Neuronal stem cell (in vitro differentiated cells): ENCODE measurements around the gene SULF2.

ENCODE experiments used
- DNase-seq: peaks from one replicate; pipeline ENCODE4 v3.0.0-alpha.2; 2013; ENCODE audit warnings: low spot score
- H2AFZ ChIP-seq: one replicate; pipeline ENCODE4 v1.6.1; 2013; ENCODE audit warnings: mild to moderate bottlenecking, low read length, inconsistent platforms
- H2AK5ac ChIP-seq: 2 replicates; pipeline ENCODE4 v1.6.1; 2013; ENCODE audit warnings: low read depth, mild to moderate bottlenecking, inconsistent platforms, low read length, moderate library complexity, mixed read lengths
- H2BK120ac ChIP-seq: 2 replicates; pipeline ENCODE4 v1.6.1; 2013; ENCODE audit warnings: low read depth, mild to moderate bottlenecking, inconsistent platforms, low read length, moderate library complexity, mixed read lengths
- H2BK12ac ChIP-seq: one replicate; pipeline ENCODE4 v1.6.1; 2013; ENCODE audit warnings: low read length, inconsistent platforms
- H2BK15ac ChIP-seq: 2 replicates; pipeline ENCODE4 v1.6.1; 2013; ENCODE audit warnings: mild to moderate bottlenecking, low read length, inconsistent platforms, mixed read lengths
- H2BK5ac ChIP-seq: one replicate; pipeline ENCODE4 v1.6.1; 2013; ENCODE audit warnings: inconsistent platforms, mild to moderate bottlenecking, low read length, moderate library complexity
- H3K14ac ChIP-seq: one replicate; pipeline ENCODE4 v1.6.1; 2013; ENCODE audit warnings: low read length, inconsistent platforms
- H3K18ac ChIP-seq: 2 replicates; pipeline ENCODE4 v1.6.1; 2013; ENCODE audit warnings: low read length, inconsistent platforms
- H3K23ac ChIP-seq: 2 replicates; pipeline ENCODE4 v1.6.1; 2013; ENCODE audit warnings: low read depth, mild to moderate bottlenecking, mixed read lengths, low read length, inconsistent platforms; ENCODE audit not compliant: poor library complexity
- H3K27ac ChIP-seq: replicated peaks from 3 replicates; pipeline ENCODE4 v1.5.1; 2013; ENCODE audit warnings: low read length, inconsistent platforms
- H3K27me3 ChIP-seq, 3 experiments: 2 replicates each; pipeline ENCODE4 v1.6.1; 2013; ENCODE audit warnings: low read length in 3 of 3, mild to moderate bottlenecking in 2 of 3, inconsistent platforms in 1 of 3, low read depth in 1 of 3, mixed read lengths in 1 of 3, moderate library complexity in 1 of 3; ENCODE audit not compliant: control insufficient read depth in 3 of 3, insufficient read depth in 3 of 3
- H3K36me3 ChIP-seq, 2 donors: replicated peaks in 1 of 2; 2 replicates each; pipeline ENCODE4 v1.6.1; 2013; ENCODE audit warnings: low read length in 2 of 2; ENCODE audit not compliant: control insufficient read depth in 2 of 2, insufficient read depth in 2 of 2
- H3K4ac ChIP-seq: 2 replicates; pipeline ENCODE4 v1.6.1; 2013; ENCODE audit warnings: inconsistent platforms, mild to moderate bottlenecking, low read length, moderate library complexity
- H3K4me1 ChIP-seq, 2 donors: 1 replicate in 1 of 2; 2 replicates in 1 of 2; pipeline ENCODE4 v1.6.1; 2013; ENCODE audit warnings: low read length in 2 of 2, low read depth in 1 of 2; ENCODE audit not compliant: control insufficient read depth in 2 of 2, insufficient read depth in 1 of 2
- H3K4me2 ChIP-seq: one replicate; pipeline ENCODE4 v1.6.1; 2013; ENCODE audit warnings: mild to moderate bottlenecking, low read length, inconsistent platforms; ENCODE audit not compliant: insufficient read depth, poor library complexity, severe bottlenecking
- H3K4me3 ChIP-seq, 2 donors: 2 replicates each; pipeline ENCODE4 v1.5.1; 2013; ENCODE audit warnings: low read length in 2 of 2, mild to moderate bottlenecking in 2 of 2, inconsistent platforms in 1 of 2, moderate library complexity in 1 of 2
- H3K79me1 ChIP-seq: one replicate; pipeline ENCODE4 v1.6.1; 2013; ENCODE audit warnings: low read depth, mild to moderate bottlenecking, inconsistent platforms, low read length, moderate library complexity
- H3K9ac ChIP-seq: one replicate; pipeline ENCODE4 v1.6.1; 2013; ENCODE audit warnings: mild to moderate bottlenecking, low read depth, low read length, inconsistent platforms; ENCODE audit not compliant: poor library complexity
- H3K9me3 ChIP-seq, 2 donors: replicated peaks in 1 of 2; 2 replicates each; pipeline versions ENCODE3 to v1.6.1; 2013; ENCODE audit warnings: low read length in 2 of 2, mild to moderate bottlenecking in 2 of 2, inconsistent platforms in 1 of 2, low read depth in 1 of 2, mixed read lengths in 1 of 2, moderate library complexity in 1 of 2; ENCODE audit not compliant: control insufficient read depth in 2 of 2, insufficient read depth in 1 of 2
- H4K8ac ChIP-seq: one replicate; pipeline ENCODE4 v1.6.1; 2013; ENCODE audit warnings: low read depth, mild to moderate bottlenecking, inconsistent platforms, low read length, moderate library complexity
- H4K91ac ChIP-seq: one replicate; pipeline ENCODE4 v1.6.1; 2013; ENCODE audit warnings: low read length, low read depth, mild to moderate bottlenecking, inconsistent platforms; ENCODE audit not compliant: poor library complexity
- WGBS, 2 donors: extraction: QIAGEN DNeasy Blood & Tissue Kit; methylation state at CpG; one replicate each; pipeline ENCODE4 v1.1.7; 2013; ENCODE audit warnings: missing lambda C conversion rate in 2 of 2, mixed read lengths in 1 of 2; ENCODE audit not compliant: insufficient read length in 2 of 2, insufficient replicate concordance in 1 of 2; ENCODE audit errors: extremely low coverage in 2 of 2; 5-methylcytosine and 5-hydroxymethylcytosine counted together

Gene SULF2

GRCh38 chr20:47647994-47648393 is 137.3 kb downstream of the SULF2 start:
- WGBS, 2 donors: no CpG with 5 or more reads among the region's 7 CpGs
- H2AFZ ChIP-seq: no peak overlapping the region
- DNase-seq: no peak

GRCh38 chr20:47645632-47646031 is 139.6 kb downstream of the SULF2 start:
- Histone ChIP-seq H2BK15ac (no peak overlapping the region), H2BK5ac (no peak overlapping the region), H4K91ac (no peak overlapping the region), H3K4me3 (no peak overlapping the region), H3K4me1 (no peaks in the 10 kb centered on the region), H3K4me2 (no peak overlapping the region), H3K23ac (no peak overlapping the region), H3K79me1 (no peaks in the 10 kb centered on the region), H4K8ac (no peak overlapping the region), H3K27me3 (no peaks in the 10 kb centered on the region), H2BK12ac (no peak overlapping the region), H2AK5ac (no peak overlapping the region), H3K14ac (no peak overlapping the region), H2AFZ (no peak overlapping the region), H3K18ac (no peak overlapping the region), H3K36me3 (peaks cover 12 to 94% of the 10 kb centered on the region in 2 donors), H3K4ac (no peak overlapping the region), H3K27ac (no peak overlapping the region), H2BK120ac (no peak overlapping the region), H3K9me3 (peaks cover 0 to 5% of the 10 kb centered on the region in 2 donors), H3K9ac (no peak overlapping the region)
- no CpG with 5 or more reads among the region's 2 CpGs for WGBS, 2 donors
- DNase-seq: no peak

More at GRCh38 chr20:47647994-47648393, 137.3 kb downstream of the SULF2 start:
- H2AK5ac ChIP-seq: no peak overlapping the region
- H3K9me3 ChIP-seq: peaks cover 0 to 5% of the 10 kb centered on the region in 2 donors
- no peak overlapping the region for H2BK5ac ChIP-seq
- no peak overlapping the region for H3K27ac ChIP-seq
- no peak overlapping the region for H4K8ac ChIP-seq
- no peak overlapping the region for H2BK12ac ChIP-seq
- H3K9ac ChIP-seq: no peak overlapping the region
- H3K23ac ChIP-seq: no peak overlapping the region
- H3K4ac ChIP-seq: no peak overlapping the region
- no peak overlapping the region for H4K91ac ChIP-seq
- no peak overlapping the region for H2BK120ac ChIP-seq
- H3K14ac ChIP-seq: no peak overlapping the region
- H3K18ac ChIP-seq: no peak overlapping the region
- H3K27me3 ChIP-seq: no peaks in the 10 kb centered on the region
- H3K4me3 ChIP-seq: no peak overlapping the region
- no peak overlapping the region for H3K4me2 ChIP-seq
- H2BK15ac ChIP-seq: no peak overlapping the region
- no peaks in the 10 kb centered on the region for H3K79me1 ChIP-seq
- H3K36me3 ChIP-seq: peaks cover 14 to 95% of the 10 kb centered on the region in 2 donors
- H3K4me1 ChIP-seq: peaks cover 0 to 3% of the 10 kb centered on the region in 2 donors

GRCh38 chr20:47642624-47643023 is 142.7 kb downstream of the SULF2 start:
- DNase-seq: no peak
- H3K4me2 ChIP-seq: no peak overlapping the region
- H2BK15ac ChIP-seq: no peak overlapping the region
- peaks cover 0 to 5% of the 10 kb centered on the region in 2 donors for H3K9me3 ChIP-seq
- H3K4ac ChIP-seq: no peak overlapping the region
- H3K36me3 ChIP-seq: peaks cover 16 to 94% of the 10 kb centered on the region in 2 donors
- no peak overlapping the region for H3K18ac ChIP-seq
- H3K4me1 ChIP-seq: no peaks in the 10 kb centered on the region
- no peak overlapping the region for H2AK5ac ChIP-seq
- H3K4me3 ChIP-seq: no peak overlapping the region
- WGBS, 2 donors: no CpG with 5 or more reads among the region's 4 CpGs
- no peak overlapping the region for H3K23ac ChIP-seq
- no peak overlapping the region for H4K8ac ChIP-seq
- no peak overlapping the region for H3K27ac ChIP-seq
- no peak overlapping the region for H2AFZ ChIP-seq
- no peak overlapping the region for H2BK120ac ChIP-seq
- H3K14ac ChIP-seq: no peak overlapping the region
- no peak overlapping the region for H2BK12ac ChIP-seq
- H3K27me3 ChIP-seq: no peaks in the 10 kb centered on the region
- no peaks in the 10 kb centered on the region for H3K79me1 ChIP-seq
- no peak overlapping the region for H4K91ac ChIP-seq
- no peak overlapping the region for H2BK5ac ChIP-seq
- no peak overlapping the region for H3K9ac ChIP-seq

- no peak overlapping the region for H3K27ac ChIP-seq
- no peak overlapping the region for H4K91ac ChIP-seq
- H2BK120ac ChIP-seq: no peak overlapping the region
- H3K23ac ChIP-seq: no peak overlapping the region
- no peak overlapping the region for H3K9ac ChIP-seq
- H3K4me2 ChIP-seq: no peak overlapping the region
- no peak overlapping the region for H2BK15ac ChIP-seq
- H3K18ac ChIP-seq: no peak overlapping the region
- H4K8ac ChIP-seq: no peak overlapping the region
- H2AK5ac ChIP-seq: no peak overlapping the region
- H3K27me3 ChIP-seq: no peaks in the 10 kb centered on the region
- peaks cover 0 to 3% of the 10 kb centered on the region in 2 donors for H3K9me3 ChIP-seq
- no peak overlapping the region for H2BK5ac ChIP-seq
- no peak overlapping the region for H3K4ac ChIP-seq
- no peak overlapping the region for H3K4me3 ChIP-seq
- no peaks in the 10 kb centered on the region for H3K79me1 ChIP-seq
- WGBS, 2 donors: no CpG with 5 or more reads among the region's 4 CpGs
- peaks cover 15 to 94% of the 10 kb centered on the region in 2 donors for H3K36me3 ChIP-seq
- no peaks in the 10 kb centered on the region for H3K4me1 ChIP-seq
- no peak overlapping the region for H3K14ac ChIP-seq
- H2AFZ ChIP-seq: no peak overlapping the region
- H2BK12ac ChIP-seq: no peak overlapping the region
- no peak for DNase-seq
Measured at GRCh38 chr20:47642118-47642517, 143.2 kb downstream of the SULF2 start.
